HG03097 (cell line): ENCODE data around the gene COX10.
"Not testable (repeated sequence)": the region's sequence is repeated elsewhere in the genome, so short reads cannot be mapped to it uniquely, and the experiment has no call there.

ENCODE experiments used
- ATAC-seq: cut with Tn5 transposase; IDR thresholded peaks from one replicate; pipeline ENCODE4 v1.9.1; 2021; ENCODE audit not compliant: unreplicated experiment, low FRiP score

Gene COX10

DNA sequence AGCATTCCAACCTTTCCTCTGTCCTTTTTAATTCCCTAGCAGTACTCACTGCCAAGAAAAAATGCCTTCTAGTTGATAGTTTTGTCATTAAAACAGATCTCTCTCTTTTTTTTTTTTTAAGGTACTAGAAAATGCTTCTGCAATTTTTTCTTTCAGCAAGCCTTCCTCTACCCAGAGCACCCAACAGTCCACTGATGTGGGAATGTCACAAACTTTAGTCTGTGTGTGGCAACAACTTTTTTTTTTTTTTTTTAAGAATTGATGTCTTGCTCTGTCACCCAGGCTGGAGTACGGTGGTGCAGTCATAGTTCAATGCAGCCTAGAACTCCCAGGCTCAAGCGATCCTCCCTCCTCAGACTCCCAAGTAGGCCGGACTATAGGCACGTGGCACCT is 132.7 kb downstream of the COX10 start:
- no peak for ATAC-seq

DNA sequence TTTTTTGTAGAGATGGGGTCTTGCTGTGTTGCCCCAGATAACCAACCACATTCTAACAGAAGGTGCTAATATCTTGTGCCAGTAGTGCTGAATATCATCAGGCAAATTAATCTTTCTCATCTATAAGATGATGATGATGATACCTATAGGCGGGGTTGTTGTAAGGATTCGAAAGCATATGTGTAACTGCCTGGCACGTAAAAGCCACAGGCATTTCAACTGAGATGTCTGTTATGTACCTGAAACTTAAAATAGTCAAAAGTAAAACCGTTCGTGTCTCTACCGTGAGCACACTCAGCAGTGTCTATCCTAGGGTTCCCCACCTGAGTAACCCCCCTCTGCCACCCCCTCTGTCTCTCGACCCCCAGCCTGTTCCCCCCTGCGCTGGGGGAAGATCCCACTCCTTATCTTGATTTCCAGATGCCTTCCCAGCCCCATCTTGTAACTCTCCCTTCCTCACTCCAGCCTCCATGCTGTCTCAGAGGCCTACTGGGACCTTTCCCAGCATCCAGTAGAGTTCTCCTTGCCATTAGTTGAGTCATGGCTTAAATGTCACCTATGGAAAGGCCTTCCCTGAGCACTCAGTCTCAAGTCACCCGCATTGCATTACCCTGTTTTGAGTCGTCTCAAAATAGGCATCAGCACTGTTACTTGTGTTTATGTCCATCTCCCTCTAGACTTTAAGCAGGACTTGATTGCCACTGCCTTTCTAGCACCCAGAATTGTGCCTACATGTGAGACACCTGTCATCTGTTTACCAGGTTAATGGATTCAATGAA is 133.3 kb downstream of the COX10 start:
- no peak for ATAC-seq

GRCh38 chr17:14203388-14203787 is 134.1 kb downstream of the COX10 start:
- ATAC-seq = no peak

DNA sequence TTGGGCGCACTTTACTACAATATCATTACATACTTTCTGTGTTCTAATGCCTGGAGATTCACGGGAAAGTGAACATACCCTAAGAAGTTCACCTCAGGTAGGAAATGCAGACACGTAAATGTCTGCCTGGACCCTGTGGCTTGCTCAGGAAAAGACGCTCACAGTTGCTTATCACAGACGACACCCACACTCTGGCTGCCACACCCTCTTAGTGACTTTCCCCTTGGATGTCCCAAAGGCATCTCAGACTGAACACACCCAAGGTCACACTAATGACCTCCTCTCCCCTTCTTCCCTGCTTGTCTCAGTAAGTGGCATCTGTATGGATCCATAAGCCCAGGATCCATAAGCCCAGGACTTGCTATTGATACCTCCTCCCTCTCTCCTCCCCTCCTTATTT is 134.8 kb downstream of the COX10 start:
- no peak for ATAC-seq

GRCh38 chr17:14204546-14204945 is 135.2 kb downstream of the COX10 start:
- no peak for ATAC-seq

DNA sequence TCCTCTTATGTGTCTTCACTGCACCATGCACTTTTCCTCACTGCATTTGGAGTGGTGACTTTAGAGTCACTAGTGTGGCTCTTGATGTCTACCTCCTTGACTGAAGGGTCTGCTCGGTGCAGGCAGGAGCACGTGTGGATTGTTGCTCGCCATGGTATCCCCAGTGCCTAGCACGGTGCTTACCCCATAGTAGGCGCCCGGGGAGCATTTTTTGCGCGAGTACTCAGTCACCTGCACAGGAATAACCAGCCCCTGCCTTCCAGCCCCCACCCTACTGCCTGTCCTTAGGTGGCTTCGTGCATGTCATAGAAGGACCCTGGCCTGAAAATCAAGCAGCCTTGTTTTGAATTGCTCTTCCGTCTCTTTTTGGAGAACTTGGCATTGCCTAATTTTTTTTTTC is 136.1 kb downstream of the COX10 start:
- ATAC-seq = no peak

DNA sequence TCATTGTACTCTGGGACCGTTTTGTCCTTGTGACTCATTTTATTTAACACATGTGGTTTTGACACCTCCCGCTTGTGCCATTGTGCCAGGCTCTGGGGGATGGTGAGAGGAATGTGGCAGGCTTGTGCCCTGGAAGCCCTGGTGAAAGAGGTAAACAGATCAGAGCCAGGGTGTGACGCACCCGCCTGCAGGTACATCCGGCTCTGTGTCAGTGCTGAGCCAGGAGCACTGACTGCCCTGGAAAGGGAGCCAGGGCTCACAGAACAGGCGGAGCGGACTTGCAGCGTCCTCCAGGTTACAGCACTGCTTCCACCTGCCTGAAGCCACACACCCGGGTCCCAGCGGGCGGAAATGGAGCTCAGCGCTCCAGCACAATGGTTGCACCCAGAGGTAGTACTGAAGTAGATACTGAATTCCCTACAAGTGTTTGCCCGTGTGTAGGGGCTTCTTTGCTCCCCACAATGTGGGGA is 136.7 kb downstream of the COX10 start:
- ATAC-seq = no peak

DNA sequence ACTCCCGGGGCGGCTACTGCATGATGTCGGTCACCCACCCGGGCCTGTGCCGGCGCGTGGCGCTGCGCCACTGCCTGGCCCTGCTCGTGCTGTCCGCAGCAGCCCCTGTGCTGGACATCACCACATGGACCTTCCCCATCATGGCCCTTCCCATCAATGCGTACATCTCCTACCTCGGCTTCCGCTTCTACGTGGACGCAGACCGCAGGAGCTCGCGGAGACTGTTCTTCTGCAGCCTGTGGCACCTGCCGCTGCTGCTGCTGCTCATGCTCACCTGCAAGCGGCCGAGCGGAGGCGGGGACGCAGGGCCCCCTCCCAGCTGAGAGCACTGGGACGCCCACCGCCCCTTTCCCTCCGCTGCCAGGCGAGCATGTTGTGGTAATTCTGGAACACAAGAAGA is 137.6 kb downstream of the COX10 start:
- ATAC-seq = no peak

DNA sequence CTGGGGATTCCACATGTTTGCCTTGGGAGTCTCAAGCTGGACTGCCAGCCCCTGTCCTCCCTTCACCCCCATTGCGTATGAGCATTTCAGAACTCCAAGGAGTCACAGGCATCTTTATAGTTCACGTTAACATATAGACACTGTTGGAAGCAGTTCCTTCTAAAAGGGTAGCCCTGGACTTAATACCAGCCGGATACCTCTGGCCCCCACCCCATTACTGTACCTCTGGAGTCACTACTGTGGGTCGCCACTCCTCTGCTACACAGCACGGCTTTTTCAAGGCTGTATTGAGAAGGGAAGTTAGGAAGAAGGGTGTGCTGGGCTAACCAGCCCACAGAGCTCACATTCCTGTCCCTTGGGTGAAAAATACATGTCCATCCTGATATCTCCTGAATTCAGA is 138.5 kb downstream of the COX10 start:
- ATAC-seq = no peak

- ATAC-seq = no peak
Measured at GRCh38 chr17:14209215-14209614, 139.9 kb downstream of the COX10 start.

DNA sequence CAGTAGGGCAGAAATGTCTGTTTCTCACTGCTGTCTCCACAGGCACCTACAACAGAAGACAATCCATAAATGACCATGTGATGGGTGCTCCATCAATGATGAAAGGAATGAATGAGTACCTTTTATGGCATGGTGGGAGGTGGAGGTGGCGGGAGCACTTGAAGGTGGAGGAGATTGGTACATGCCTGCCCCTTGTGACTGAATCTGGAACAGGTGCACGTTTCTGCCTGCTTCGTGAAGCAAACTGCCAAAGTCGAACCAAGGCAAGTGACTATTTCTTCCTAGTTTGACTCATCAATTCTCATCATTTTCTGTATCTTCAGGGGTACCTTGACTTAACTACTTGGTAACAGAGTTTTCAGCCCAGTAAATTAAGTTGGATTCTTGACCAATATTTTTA is 141.9 kb downstream of the COX10 start:
- no peak for ATAC-seq

- no peak for ATAC-seq
Measured at GRCh38 chr17:14211801-14212200, 142.5 kb downstream of the COX10 start.

DNA sequence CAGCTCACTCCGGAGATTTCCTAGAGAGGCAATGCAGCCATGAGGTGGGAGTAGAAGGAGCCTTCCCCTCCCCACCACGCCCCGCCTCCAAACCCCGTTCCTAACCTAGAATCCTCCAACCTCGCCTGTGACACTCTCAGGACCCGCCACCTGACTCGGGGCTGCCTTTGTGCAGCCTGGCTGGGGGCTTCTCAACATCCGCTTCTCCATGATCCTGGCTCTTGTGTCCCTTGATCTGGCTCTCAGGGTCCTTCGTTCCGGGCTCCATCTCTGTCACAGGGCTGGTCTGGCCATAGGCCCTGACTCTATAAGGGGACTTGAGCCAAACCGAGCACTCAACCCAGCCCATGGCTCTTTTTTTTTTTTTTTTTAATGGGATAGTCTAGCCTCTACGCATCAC is 143.1 kb downstream of the COX10 start:
- ATAC-seq = no peak

DNA sequence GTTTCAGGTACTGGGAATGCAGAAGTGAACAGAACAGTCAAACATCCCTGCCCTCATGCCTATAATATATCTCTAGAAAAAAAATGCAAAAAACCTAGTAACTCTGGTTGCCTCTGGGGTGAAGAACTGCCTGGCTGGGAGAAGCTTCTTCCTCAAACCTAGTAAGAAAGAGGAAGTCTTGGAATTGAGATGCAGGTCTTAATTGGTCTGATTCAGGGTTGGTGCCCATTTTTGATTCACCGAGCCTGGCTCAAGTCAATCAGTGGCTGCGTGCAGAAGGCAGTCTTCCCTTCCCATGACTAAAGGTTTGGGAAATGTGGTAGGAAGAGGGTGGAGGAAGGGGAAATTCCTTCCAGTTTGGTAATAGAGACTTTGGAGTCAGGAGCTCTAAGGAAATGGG is 145.0 kb downstream of the COX10 start:
- no peak for ATAC-seq

- no peak for ATAC-seq
Measured at GRCh38 chr17:14222611-14223010, 153.3 kb downstream of the COX10 start.

GRCh38 chr17:14225254-14225980 is 156.1 kb downstream of the COX10 start:
- no peak for ATAC-seq

DNA sequence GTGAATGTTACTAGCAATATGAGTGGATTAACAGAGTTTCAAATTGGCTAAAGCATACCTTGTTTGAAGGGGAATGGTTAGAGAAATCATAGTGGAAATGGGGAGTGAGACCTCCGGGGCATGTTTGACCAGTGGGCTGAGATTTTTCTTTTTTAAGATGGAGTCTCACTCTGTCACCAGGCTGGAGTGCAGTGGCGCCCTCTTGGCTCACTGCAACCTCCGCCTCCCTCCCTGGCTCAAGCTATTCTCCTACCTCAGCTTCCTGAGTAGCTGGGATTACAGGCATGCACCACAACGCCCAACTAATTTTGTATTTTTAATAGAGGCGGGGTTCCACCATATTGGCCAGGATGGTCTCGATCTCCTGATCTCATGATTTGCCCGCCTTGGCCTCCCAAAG is 157.7 kb downstream of the COX10 start:
- ATAC-seq = no peak

DNA sequence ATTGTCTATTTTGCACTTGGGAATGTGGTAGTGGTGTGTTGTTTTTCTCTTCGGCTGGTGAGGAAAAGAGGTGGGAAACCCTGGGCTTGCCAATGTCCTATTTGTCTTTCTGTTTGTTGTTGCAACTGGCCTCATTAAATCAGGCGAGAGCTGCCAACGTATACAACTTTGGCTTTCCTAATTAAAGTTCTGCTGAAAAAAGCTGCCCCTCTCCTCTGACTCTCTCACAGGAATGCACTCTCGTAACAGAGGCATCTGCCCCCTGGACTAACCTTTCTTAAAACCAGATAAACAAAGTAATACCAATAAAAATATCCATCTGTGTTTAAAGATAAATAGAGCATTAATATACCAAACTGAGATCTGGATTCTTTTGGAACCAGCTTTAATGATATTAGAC is 159.6 kb downstream of the COX10 start:
- ATAC-seq = no peak

DNA sequence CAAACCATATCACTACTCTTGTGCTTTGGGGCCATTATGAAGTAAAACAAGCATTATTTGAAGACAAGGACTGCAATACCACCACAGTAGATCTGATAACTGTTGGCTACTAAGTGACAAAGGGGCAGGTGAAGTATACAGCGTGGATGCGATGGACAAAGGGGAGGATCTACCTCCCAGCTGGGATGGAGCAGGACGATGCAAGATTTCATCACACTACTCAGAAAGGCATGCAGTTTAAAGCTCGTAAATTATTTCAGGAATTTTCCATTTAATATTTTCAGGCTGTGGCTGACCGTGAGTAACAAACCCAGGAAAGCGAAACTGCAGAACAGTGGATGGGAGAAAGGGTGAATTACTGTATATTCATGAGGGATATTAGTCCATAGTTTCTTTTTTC is 161.9 kb downstream of the COX10 start:
- ATAC-seq = not testable (repeated sequence)

GRCh38 chr17:14235047-14235446 is 165.7 kb downstream of the COX10 start:
- not testable (repeated sequence) for ATAC-seq

DNA sequence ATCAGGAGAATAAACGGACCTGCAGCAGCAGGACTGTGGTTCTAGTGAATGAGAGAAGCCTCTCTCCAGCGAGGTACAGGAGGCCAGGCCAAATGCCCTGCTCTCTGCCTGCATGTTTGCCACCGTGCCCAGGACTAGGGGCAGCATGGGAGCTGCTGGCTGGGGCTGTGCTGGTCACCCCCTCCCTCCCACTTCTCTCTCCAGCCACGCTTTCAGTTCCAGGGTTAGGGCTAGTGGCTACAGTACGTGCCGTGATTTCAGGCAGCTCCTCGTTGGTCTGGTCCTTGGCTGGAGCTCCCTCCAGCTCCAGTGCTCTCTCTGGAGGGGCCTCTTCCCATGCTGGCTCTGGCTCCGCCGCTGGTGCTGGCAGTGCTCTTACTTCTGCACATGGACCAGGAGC is 166.7 kb downstream of the COX10 start:
- not testable (repeated sequence) for ATAC-seq

GRCh38 chr17:14236762-14237161 is 167.5 kb downstream of the COX10 start, which contains the start of gene CDRT15:
TSS of gene CDRT15 (minus strand) at chr17:14236862. CDS start at chr17:14236833, 29 bp downstream.
- not testable (repeated sequence) for ATAC-seq
